Upper lobe of left lung (tissue), 4 donors: Measurements from ENCODE around the gene LRP1B.

Source experiments
- CTCF ChIP-seq, 6 experiments: fragments of 450-650 bp in 4 of 6; fragments of 200-600 bp in 2 of 6; sonication (generic) in 2 of 6; IDR thresholded peaks; one replicate each; pipeline ENCODE4 v1.5.1; 2016 to 2019; ENCODE audit warnings: antibody characterized with exemption in 6 of 6
- POLR2A ChIP-seq, 4 donors: fragments of 450-650 bp; IDR thresholded peaks; one replicate each; pipeline ENCODE4 v1.5.1; 2016 to 2017; ENCODE audit warnings: antibody characterized with exemption in 4 of 4, mild to moderate bottlenecking in 2 of 4
- POLR2AphosphoS5 ChIP-seq, 2 donors: sonication (generic); formaldehyde crosslinking; IDR thresholded peaks; one replicate each; pipeline ENCODE4 v1.5.1; 2017; ENCODE audit warnings: antibody characterized with exemption in 2 of 2

GRCh38 chr2:142170847-142171246, 40.0 kb upstream of the LRP1B start:
- TF ChIP-seq POLR2A (IDR thresholded peaks at IDR 0.05) (no peak), CTCF (IDR thresholded peaks at IDR 0.05) (no peak), POLR2AphosphoS5 (IDR thresholded peaks at IDR 0.05) (no peak)
